ENCODE results near the gene RLN1. TPM values are rescaled to one million over a fixed set of nuclear protein-coding genes. Genes with fewer than 3 reads are reported as not detected.
"Not testable (repeated sequence)": the region's sequence is repeated elsewhere in the genome, so short reads cannot be mapped to it uniquely, and the experiment has no call there.

The RLN1 gene
- total RNA-seq, 1 experiment from 2014 or later, result 0.24 TPM

GRCh38 chr9:5326187-5326586 lies 13.5 kb downstream of the RLN1 start:
- no peak for DNase-seq (ENCODE audit: low read depth)

DNA sequence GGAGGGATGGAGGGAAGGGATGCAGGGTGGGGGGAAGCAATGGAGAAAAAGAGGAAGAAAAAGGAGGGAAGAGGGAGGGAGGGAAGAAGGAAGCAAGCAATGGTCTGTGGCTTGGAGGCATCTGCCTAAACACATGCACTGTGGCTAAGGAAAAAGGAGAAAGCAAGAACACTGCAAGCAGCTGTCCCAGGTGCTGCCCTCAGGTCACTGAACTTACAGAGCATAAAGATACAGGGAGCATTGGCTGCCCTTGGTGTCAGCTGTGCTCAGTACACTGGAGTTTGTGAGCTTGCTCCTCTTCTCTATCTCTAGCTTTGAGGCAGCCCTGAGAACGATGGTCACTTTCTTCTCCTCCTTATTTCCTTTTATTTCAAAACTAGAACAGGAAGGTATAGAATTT lies 18.1 kb downstream of the RLN1 start:
- not testable (repeated sequence) for DNase-seq (ENCODE audit: low read depth)

DNA sequence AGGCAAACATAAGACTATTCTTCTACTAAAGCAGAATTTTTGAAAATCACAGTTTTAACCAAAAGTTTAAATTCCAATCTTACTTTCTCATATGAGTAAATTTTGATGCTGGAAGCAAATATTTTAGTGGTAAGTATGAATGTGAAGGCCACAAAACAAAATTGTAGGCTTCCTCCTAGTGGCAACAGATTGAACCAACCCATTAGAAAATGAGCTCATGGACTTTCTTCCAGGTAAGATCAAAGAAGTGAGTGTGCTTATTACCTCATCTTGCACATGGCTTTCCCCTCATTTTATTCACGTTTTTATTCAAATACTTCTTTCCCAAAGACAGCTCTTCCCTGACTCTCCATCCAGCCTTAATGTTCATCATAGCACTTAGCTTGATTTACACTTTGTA lies 18.6 kb downstream of the RLN1 start:
- DNase-seq (ENCODE audit: low read depth), result no peak

GRCh38 chr9:5316406-5316805 lies 23.3 kb downstream of the RLN1 start:
- not testable (repeated sequence) for DNase-seq (ENCODE audit: low read depth)

GRCh38 chr9:5315187-5315923 lies 24.3 kb downstream of the RLN1 start:
- no peak for DNase-seq (ENCODE audit: low read depth)

GRCh38 chr9:5310851-5311250 lies 28.8 kb downstream of the RLN1 start:
- no peak for DNase-seq (ENCODE audit: low read depth)

DNA sequence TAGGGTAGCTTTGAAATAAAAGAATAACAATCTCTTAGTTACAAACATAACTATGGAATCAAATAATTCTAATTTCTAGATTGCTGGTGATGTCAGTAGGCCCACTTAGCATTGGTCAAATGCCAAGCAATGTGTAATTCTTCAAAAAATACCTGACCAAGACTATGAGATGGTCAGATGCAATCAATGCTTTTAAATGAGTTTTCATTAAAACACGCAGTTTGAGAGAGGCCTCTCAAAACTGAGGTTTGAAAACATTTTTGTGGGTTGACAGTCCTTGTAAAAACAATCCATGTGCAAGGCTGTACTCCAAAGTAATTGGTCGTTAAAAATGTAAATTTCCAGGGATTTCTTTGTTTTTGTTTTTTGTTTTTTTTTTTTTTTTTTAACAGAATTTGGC lies 33.9 kb downstream of the RLN1 start:
- no peak for DNase-seq (ENCODE audit: low read depth)

- not testable (repeated sequence) for DNase-seq (ENCODE audit: low read depth)
These were observed 35.6 kb downstream of the RLN1 start, which contains the start of gene RLN2 for GRCh38 chr9:5303840-5304795. Gene RLN2 (minus strand): TSS chr9:5304716. CDS start chr9:5304580, 136 bp downstream.

GRCh38 chr9:5301544-5301943 lies 38.1 kb downstream of the RLN1 start:
- DNase-seq (ENCODE audit: low read depth), result no peak

DNA sequence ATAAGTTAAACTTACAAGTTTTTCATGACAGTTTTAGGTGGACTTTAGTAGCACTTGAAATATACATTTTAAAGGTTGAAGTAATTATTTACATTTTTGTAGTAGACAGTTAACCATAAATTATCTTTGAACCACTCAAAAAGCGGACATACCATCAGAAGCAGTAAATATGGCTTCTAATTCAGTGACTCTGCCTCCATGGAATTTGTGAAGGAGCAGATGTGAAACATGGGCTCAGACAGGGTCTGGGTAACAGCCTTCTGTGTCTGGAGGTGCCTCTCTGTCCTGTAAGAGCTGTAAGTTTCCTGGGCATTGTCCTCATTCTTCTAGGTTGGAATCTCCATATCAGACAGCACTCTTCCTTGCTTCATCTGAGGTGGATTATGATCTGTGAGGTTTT lies 47.5 kb downstream of the RLN1 start:
- DNase-seq (ENCODE audit: low read depth), result no peak

- DNase-seq (ENCODE audit: low read depth), result no peak
These were observed 51.1 kb downstream of the RLN1 start for GRCh38 chr9:5288591-5288990.

DNA sequence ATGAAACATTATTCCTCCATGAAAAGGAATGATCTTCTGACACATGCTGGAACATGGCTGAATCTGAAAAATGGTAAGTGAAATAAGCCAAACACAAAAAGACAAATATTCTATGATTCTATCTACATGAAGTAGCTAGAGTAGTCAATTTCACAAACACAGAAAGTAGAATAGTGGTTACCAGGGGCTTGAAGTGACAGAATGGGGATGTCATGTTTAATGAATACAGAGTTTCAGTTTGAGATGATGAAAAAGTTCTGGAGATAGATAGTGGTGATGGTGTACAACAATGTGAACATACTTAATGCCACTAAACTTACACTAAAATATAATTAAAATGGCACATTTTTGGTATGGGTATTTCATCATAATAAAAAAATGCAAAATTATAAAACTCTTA lies 53.4 kb downstream of the RLN1 start:
- no peak for DNase-seq (ENCODE audit: low read depth)

Other genes with a start within 250 kb of the RLN1 start
- not detected in 2 replicates for gene INSL6, start 154.2 kb downstream of the RLN1 start, total RNA-seq (2014; rRNA removed; shearing (Covaris generic))
- gene INSL4, start 108.5 kb downstream of the RLN1 start, total RNA-seq (2014; rRNA removed; shearing (Covaris generic)), result not detected in 2 replicates
- gene RLN2, start 35.2 kb downstream of the RLN1 start, total RNA-seq (2014; rRNA removed; shearing (Covaris generic)), result 0.29 and 1.1 TPM in 2 replicates
- gene PLGRKT, start 98.0 kb upstream of the RLN1 start, total RNA-seq (2014; rRNA removed; shearing (Covaris generic)), result 45.1 and 66.7 TPM in 2 replicates
- 4.9 and 5.7 TPM in 2 replicates for gene CD274, start 110.7 kb upstream of the RLN1 start, total RNA-seq (2014; rRNA removed; shearing (Covaris generic))
- 10.7 and 16.2 TPM in 2 replicates for gene PDCD1LG2, start 170.7 kb upstream of the RLN1 start, total RNA-seq (2014; rRNA removed; shearing (Covaris generic))

Data from RPMI7951 (cell line).